HG02623 (cell line): ENCODE data around the gene SPAST.
"Not testable (repeated sequence)": the region's sequence is repeated elsewhere in the genome, so short reads cannot be mapped to it uniquely, and the experiment has no call there.

Source experiments
- ATAC-seq: cut with Tn5 transposase; IDR thresholded peaks from one replicate; pipeline ENCODE4 v1.9.1; 2021; ENCODE audit warnings: moderate library complexity; ENCODE audit not compliant: unreplicated experiment

Gene SPAST

GRCh38 chr2:32119161-32119560, 55.8 kb downstream of the SPAST start:
- no peak for ATAC-seq

GRCh38 chr2:32124660-32125059, 61.3 kb downstream of the SPAST start:
- ATAC-seq, result no peak

GRCh38 chr2:32128636-32129035, 65.3 kb downstream of the SPAST start:
- no peak for ATAC-seq

- ATAC-seq, result no peak
Measured at GRCh38 chr2:32129086-32129485, 65.7 kb downstream of the SPAST start.

GRCh38 chr2:32135409-32135808, 72.1 kb downstream of the SPAST start:
- ATAC-seq, result no peak

- no peak for ATAC-seq
Measured at GRCh38 chr2:32136097-32136496, 72.7 kb downstream of the SPAST start.

GRCh38 chr2:32151544-32151943, 88.2 kb downstream of the SPAST start:
- not testable (repeated sequence) for ATAC-seq

- ATAC-seq, result no peak
Measured at GRCh38 chr2:32159678-32160077, 96.3 kb downstream of the SPAST start.

GRCh38 chr2:32161296-32161695, 97.9 kb downstream of the SPAST start:
- no peak for ATAC-seq

- ATAC-seq, result not testable (repeated sequence)
Measured at GRCh38 chr2:32164254-32164653, 100.9 kb downstream of the SPAST start.

GRCh38 chr2:32165027-32165347, 101.6 kb downstream of the SPAST start:
- ATAC-seq, result not testable (repeated sequence)

- ATAC-seq, result no peak
Measured at GRCh38 chr2:32166115-32166574, 102.8 kb downstream of the SPAST start.

- ATAC-seq, result no peak
Measured at GRCh38 chr2:32168513-32168912, 105.2 kb downstream of the SPAST start.

- ATAC-seq, result no peak
Measured at GRCh38 chr2:32172870-32173269, 109.5 kb downstream of the SPAST start.

- no peak for ATAC-seq
Measured at GRCh38 chr2:32182667-32183066, 119.3 kb downstream of the SPAST start.

GRCh38 chr2:32189011-32189410, 125.7 kb downstream of the SPAST start:
- ATAC-seq, result no peak

GRCh38 chr2:32192418-32192817, 129.1 kb downstream of the SPAST start:
- no peak for ATAC-seq

GRCh38 chr2:32200814-32201213, 137.5 kb downstream of the SPAST start:
- no peak for ATAC-seq

GRCh38 chr2:32203428-32203827, 140.1 kb downstream of the SPAST start:
- not testable (repeated sequence) for ATAC-seq
